HEK293 (cell line): Measurements from ENCODE around the gene RAP2B.

Experiments used
- CTCF ChIA-PET: fragments of 350-600 bp; formaldehyde crosslinking; extraction: SDS; loops from one replicate; lab custom pipeline; 2021; ENCODE audit warnings: antibody characterized with exemption; lab: Yijun Ruan, JAX
- POLR2A ChIA-PET: fragments of 300-600 bp; formaldehyde crosslinking; extraction: SDS; loops from one replicate; lab custom pipeline; 2020; ENCODE audit warnings: antibody characterized with exemption, inconsistent platforms; lab: Yijun Ruan, JAX
- H3K27ac ChIP-seq: fragments of 200-500 bp; sonication (Bioruptor generic); 2 replicates; pipeline ENCODE4 v1.5.1; 2014; ENCODE audit warnings: low read depth, low read length, control low read depth, inconsistent platforms; ENCODE audit errors: extremely low read depth
- H3K36me3 ChIP-seq, 2 experiments: fragments of 200-500 bp in 1 of 2; sonication (Bioruptor generic) in 1 of 2; 1 replicate in 1 of 2; 2 replicates in 1 of 2; pipeline ENCODE4 v1.5.1; 2014 to 2017; ENCODE audit warnings: inconsistent platforms in 2 of 2, low read length in 2 of 2; ENCODE audit not compliant: control insufficient read depth in 2 of 2, insufficient read depth in 1 of 2
- H3K4me1 ChIP-seq: fragments of 200-500 bp; sonication (Bioruptor generic); 2 replicates; pipeline ENCODE4 v1.5.1; 2014; ENCODE audit warnings: mild to moderate bottlenecking, low read length, inconsistent platforms; ENCODE audit not compliant: control insufficient read depth, insufficient read depth
- H3K4me3 ChIP-seq: 2 replicates; pipeline ENCODE4 v1.5.1; 2011; ENCODE audit warnings: low read depth, mild to moderate bottlenecking, control low read depth, low read length, moderate library complexity
- H3K9me3 ChIP-seq: fragments of 200-500 bp; sonication (Bioruptor generic); 2 replicates; pipeline ENCODE4 v1.5.1; 2014; ENCODE audit warnings: low read depth, low read length, inconsistent platforms; ENCODE audit not compliant: control insufficient read depth, insufficient read depth
- EGR2 ChIP-seq: fragments of 450-650 bp; formaldehyde crosslinking; IDR thresholded peaks from 2 replicates; pipeline ENCODE4 v1.5.1; 2016; ENCODE audit warnings: low read depth, missing biosample characterization, missing genetic modification characterization
- HOXA7 ChIP-seq: sonication (generic); formaldehyde crosslinking; IDR thresholded peaks from 2 replicates; pipeline ENCODE4 v1.8.1; 2022; ENCODE audit warnings: missing genetic modification reagents, borderline replicate concordance
- HOXC10 ChIP-seq: sonication (generic); formaldehyde crosslinking; IDR thresholded peaks from 2 replicates; pipeline ENCODE4 v1.8.1; 2023; ENCODE audit warnings: mild to moderate bottlenecking, missing genetic modification reagents
- KLF1 ChIP-seq: fragments of 450-650 bp; formaldehyde crosslinking; IDR thresholded peaks from 2 replicates; pipeline ENCODE4 v1.5.1; 2016; ENCODE audit warnings: missing biosample characterization, missing genetic modification characterization
- KLF16 ChIP-seq: fragments of 450-650 bp; formaldehyde crosslinking; IDR thresholded peaks from 2 replicates; pipeline ENCODE4 v1.5.1; 2017; ENCODE audit warnings: missing biosample characterization, missing genetic modification characterization
- OVOL3 ChIP-seq: fragments of 450-650 bp; formaldehyde crosslinking; IDR thresholded peaks from 2 replicates; pipeline ENCODE4 v1.5.1; 2016; ENCODE audit warnings: missing biosample characterization, missing genetic modification characterization
- PRDM1 ChIP-seq: fragments of 450-650 bp; formaldehyde crosslinking; IDR thresholded peaks from 2 replicates; pipeline ENCODE4; 2016; ENCODE audit warnings: missing biosample characterization, missing genetic modification characterization
- SP3 ChIP-seq: fragments of 450-650 bp; formaldehyde crosslinking; IDR thresholded peaks from 2 replicates; pipeline ENCODE4 v1.5.1; 2016; ENCODE audit warnings: missing biosample characterization, missing genetic modification characterization
- YY2 ChIP-seq: fragments of 450-650 bp; formaldehyde crosslinking; IDR thresholded peaks from 2 replicates; pipeline ENCODE4 v1.5.1; 2016; ENCODE audit warnings: missing biosample characterization, missing genetic modification characterization
- ZBTB8A ChIP-seq: fragments of 450-650 bp; formaldehyde crosslinking; IDR thresholded peaks from 2 replicates; pipeline ENCODE4 v1.5.1; 2016; ENCODE audit warnings: missing biosample characterization, missing genetic modification characterization
- ZFHX2 ChIP-seq: fragments of 450-650 bp; formaldehyde crosslinking; conservative IDR thresholded peaks from 2 replicates; pipeline ENCODE4 v1.5.1; 2016; ENCODE audit warnings: missing biosample characterization, missing genetic modification characterization
- ZNF155 ChIP-seq: fragments of 450-650 bp; formaldehyde crosslinking; IDR thresholded peaks from 2 replicates; pipeline ENCODE4 v1.5.1; 2016; ENCODE audit warnings: missing biosample characterization, missing genetic modification characterization
- ZNF221 ChIP-seq: fragments of 450-650 bp; formaldehyde crosslinking; IDR thresholded peaks from 2 replicates; pipeline ENCODE4 v1.5.1; 2017; ENCODE audit warnings: missing biosample characterization, missing genetic modification characterization, borderline replicate concordance
- ZNF23 ChIP-seq: fragments of 450-650 bp; formaldehyde crosslinking; IDR thresholded peaks from 2 replicates; pipeline ENCODE4 v1.5.1; 2016; ENCODE audit warnings: missing biosample characterization, missing genetic modification characterization, borderline replicate concordance
- ZNF324 ChIP-seq: fragments of 450-650 bp; formaldehyde crosslinking; IDR thresholded peaks from 2 replicates; pipeline ENCODE4 v1.5.1; 2016; ENCODE audit warnings: missing biosample characterization, missing genetic modification characterization
- ZNF37A ChIP-seq: fragments of 450-650 bp; IDR thresholded peaks from 2 replicates; pipeline ENCODE4 v1.5.1; 2018; ENCODE audit warnings: missing biosample characterization, missing genetic modification characterization
- ZNF549 ChIP-seq: fragments of 450-650 bp; IDR thresholded peaks from 2 replicates; pipeline ENCODE4 v1.5.1; 2018; ENCODE audit warnings: missing biosample characterization, missing genetic modification characterization, mild to moderate bottlenecking, inconsistent platforms, moderate library complexity
- ZNF555 ChIP-seq: fragments of 450-650 bp; formaldehyde crosslinking; conservative IDR thresholded peaks from 2 replicates; pipeline ENCODE4 v1.5.1; 2017; ENCODE audit warnings: missing biosample characterization, mild to moderate bottlenecking, missing genetic modification characterization, inconsistent platforms
- ZNF596 ChIP-seq: fragments of 450-650 bp; IDR thresholded peaks from 2 replicates; pipeline ENCODE4 v1.5.0; 2018; ENCODE audit warnings: missing biosample characterization, mild to moderate bottlenecking, missing genetic modification characterization, moderate library complexity
- ZNF768 ChIP-seq: fragments of 450-650 bp; formaldehyde crosslinking; IDR thresholded peaks from 2 replicates; pipeline ENCODE4 v1.5.1; 2018; ENCODE audit warnings: missing biosample characterization, mild to moderate bottlenecking, missing genetic modification characterization
- ZNF776 ChIP-seq: fragments of 450-650 bp; formaldehyde crosslinking; IDR thresholded peaks from 2 replicates; pipeline ENCODE4 v1.5.0; 2017; ENCODE audit warnings: missing biosample characterization, missing genetic modification characterization, borderline replicate concordance
- ZXDB ChIP-seq: fragments of 450-650 bp; formaldehyde crosslinking; IDR thresholded peaks from 2 replicates; pipeline ENCODE4 v1.5.1; 2016; ENCODE audit warnings: missing biosample characterization, missing genetic modification characterization
- TF ChIP-seq, protein P1 (sequence below): fragments of 450-650 bp; formaldehyde crosslinking; IDR thresholded peaks from 2 replicates; pipeline ENCODE4 v1.5.1; 2016; ENCODE audit warnings: missing biosample characterization, missing genetic modification characterization
- TF ChIP-seq, protein P2 (sequence below): fragments of 450-650 bp; formaldehyde crosslinking; IDR thresholded peaks from 2 replicates; pipeline ENCODE4 v1.5.1; 2016; ENCODE audit warnings: missing biosample characterization, missing genetic modification characterization
- TF ChIP-seq, protein P3 (sequence below): fragments of 450-650 bp; formaldehyde crosslinking; IDR thresholded peaks from 2 replicates; pipeline ENCODE4 v1.5.1; 2016; ENCODE audit warnings: missing biosample characterization, missing genetic modification characterization
- TF ChIP-seq, protein P4 (sequence below): fragments of 450-650 bp; formaldehyde crosslinking; IDR thresholded peaks from 2 replicates; pipeline ENCODE4 v1.5.1; 2017; ENCODE audit warnings: missing biosample characterization, missing genetic modification characterization
- TF ChIP-seq, protein P5 (sequence below): sonication (generic); formaldehyde crosslinking; IDR thresholded peaks from 2 replicates; pipeline ENCODE4 v1.8.1; 2022; ENCODE audit warnings: mild to moderate bottlenecking, moderate library complexity, missing genetic modification reagents

The RAP2B gene

DNA sequence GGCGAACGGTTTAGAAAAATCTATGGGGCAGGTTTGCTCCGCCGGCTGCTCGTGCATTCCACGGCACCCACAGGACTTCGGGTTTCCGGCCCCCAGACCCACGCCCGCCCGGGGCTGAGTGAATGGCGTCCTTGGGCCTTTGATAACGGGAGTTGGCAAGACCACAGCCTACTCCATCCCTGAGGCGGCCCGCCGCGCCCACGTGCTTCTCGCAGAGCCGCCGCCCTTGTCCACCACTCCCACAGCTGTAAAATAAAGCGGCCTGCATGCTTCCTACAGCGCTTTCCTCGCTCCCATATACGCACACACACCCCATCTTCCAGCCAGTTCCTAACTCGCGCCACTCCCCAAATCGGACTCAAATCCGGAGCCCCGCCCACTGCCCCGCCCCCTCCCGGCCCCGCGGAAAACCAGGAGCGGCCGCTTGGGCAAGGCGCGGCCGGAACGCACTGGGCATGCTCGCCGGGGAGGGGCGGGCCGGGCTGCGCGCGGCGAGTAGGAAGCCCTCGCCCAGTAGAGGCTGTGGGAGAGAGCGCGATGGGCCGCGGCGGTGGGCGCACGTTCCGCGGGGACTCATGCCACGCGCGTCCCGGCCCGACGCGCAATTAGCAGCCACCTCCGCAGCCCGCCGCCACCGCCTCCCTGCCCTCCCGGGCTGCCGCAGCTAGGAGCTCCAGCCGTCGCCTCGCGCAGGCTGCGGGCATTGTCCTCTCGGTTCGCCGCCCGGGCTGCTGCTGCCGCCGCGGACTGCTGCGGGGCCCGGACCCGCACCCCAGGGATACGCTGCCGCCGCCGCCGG, at the start of gene RAP2B:
Gene RAP2B, plus strand, starts transcription at position 513 of the 799 bp plus-strand sequence. CDS start 468 bp downstream, outside the sequence.
- peak within 1 kb of the TSS; percentile 82 for H3K27ac ChIP-seq
- ChIA-PET CTCF (interaction anchor here (0.7 to 1.0 kb wide), 4 partner anchors 22 to 798 kb away, joined by 3 to 4 read pairs (median 4); no protein-coding TSS in a partner anchor), POLR2A (interaction anchor here (0.6 to 2.3 kb wide), 13 partner anchors 11 to 327 kb away, joined by 3 to 16 read pairs (median 5); partner anchors contain the start of gene P2RY1)
- no peaks in the 10 kb centered on the region for H3K9me3 ChIP-seq
- H3K36me3 ChIP-seq: no peaks in the 10 kb centered on the region
- H3K4me3 ChIP-seq: peak within 1 kb of the TSS; percentile 64
- no peaks in the 10 kb centered on the region for H3K4me1 ChIP-seq
- no peak for TF ChIP-seq ZNF221
- peak; percentile 88 for TF ChIP-seq ZBTB8A
- no peak for TF ChIP-seq ZNF37A (tag by site-specific recombination)
- no peak for TF ChIP-seq YY2
- no peak for TF ChIP-seq OVOL3 (tag by site-specific recombination)
- TF ChIP-seq, protein P1, sequence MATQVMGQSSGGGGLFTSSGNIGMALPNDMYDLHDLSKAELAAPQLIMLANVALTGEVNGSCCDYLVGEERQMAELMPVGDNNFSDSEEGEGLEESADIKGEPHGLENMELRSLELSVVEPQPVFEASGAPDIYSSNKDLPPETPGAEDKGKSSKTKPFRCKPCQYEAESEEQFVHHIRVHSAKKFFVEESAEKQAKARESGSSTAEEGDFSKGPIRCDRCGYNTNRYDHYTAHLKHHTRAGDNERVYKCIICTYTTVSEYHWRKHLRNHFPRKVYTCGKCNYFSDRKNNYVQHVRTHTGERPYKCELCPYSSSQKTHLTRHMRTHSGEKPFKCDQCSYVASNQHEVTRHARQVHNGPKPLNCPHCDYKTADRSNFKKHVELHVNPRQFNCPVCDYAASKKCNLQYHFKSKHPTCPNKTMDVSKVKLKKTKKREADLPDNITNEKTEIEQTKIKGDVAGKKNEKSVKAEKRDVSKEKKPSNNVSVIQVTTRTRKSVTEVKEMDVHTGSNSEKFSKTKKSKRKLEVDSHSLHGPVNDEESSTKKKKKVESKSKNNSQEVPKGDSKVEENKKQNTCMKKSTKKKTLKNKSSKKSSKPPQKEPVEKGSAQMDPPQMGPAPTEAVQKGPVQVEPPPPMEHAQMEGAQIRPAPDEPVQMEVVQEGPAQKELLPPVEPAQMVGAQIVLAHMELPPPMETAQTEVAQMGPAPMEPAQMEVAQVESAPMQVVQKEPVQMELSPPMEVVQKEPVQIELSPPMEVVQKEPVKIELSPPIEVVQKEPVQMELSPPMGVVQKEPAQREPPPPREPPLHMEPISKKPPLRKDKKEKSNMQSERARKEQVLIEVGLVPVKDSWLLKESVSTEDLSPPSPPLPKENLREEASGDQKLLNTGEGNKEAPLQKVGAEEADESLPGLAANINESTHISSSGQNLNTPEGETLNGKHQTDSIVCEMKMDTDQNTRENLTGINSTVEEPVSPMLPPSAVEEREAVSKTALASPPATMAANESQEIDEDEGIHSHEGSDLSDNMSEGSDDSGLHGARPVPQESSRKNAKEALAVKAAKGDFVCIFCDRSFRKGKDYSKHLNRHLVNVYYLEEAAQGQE (tag by site-specific recombination): no peak
- TF ChIP-seq KLF1 (tag by site-specific recombination): peak; percentile 78
- peak; percentile 93 for TF ChIP-seq ZFHX2 (tag by site-specific recombination)
- TF ChIP-seq, protein P2, sequence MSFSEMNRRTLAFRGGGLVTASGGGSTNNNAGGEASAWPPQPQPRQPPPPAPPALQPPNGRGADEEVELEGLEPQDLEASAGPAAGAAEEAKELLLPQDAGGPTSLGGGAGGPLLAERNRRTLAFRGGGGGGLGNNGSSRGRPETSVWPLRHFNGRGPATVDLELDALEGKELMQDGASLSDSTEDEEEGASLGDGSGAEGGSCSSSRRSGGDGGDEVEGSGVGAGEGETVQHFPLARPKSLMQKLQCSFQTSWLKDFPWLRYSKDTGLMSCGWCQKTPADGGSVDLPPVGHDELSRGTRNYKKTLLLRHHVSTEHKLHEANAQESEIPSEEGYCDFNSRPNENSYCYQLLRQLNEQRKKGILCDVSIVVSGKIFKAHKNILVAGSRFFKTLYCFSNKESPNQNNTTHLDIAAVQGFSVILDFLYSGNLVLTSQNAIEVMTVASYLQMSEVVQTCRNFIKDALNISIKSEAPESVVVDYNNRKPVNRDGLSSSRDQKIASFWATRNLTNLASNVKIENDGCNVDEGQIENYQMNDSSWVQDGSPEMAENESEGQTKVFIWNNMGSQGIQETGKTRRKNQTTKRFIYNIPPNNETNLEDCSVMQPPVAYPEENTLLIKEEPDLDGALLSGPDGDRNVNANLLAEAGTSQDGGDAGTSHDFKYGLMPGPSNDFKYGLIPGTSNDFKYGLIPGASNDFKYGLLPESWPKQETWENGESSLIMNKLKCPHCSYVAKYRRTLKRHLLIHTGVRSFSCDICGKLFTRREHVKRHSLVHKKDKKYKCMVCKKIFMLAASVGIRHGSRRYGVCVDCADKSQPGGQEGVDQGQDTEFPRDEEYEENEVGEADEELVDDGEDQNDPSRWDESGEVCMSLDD (tag by site-specific recombination): no peak
- TF ChIP-seq HOXC10: 0 out of 2 replicates have a peak, but pooled peaks have one; percentile 30
- TF ChIP-seq, protein P3, sequence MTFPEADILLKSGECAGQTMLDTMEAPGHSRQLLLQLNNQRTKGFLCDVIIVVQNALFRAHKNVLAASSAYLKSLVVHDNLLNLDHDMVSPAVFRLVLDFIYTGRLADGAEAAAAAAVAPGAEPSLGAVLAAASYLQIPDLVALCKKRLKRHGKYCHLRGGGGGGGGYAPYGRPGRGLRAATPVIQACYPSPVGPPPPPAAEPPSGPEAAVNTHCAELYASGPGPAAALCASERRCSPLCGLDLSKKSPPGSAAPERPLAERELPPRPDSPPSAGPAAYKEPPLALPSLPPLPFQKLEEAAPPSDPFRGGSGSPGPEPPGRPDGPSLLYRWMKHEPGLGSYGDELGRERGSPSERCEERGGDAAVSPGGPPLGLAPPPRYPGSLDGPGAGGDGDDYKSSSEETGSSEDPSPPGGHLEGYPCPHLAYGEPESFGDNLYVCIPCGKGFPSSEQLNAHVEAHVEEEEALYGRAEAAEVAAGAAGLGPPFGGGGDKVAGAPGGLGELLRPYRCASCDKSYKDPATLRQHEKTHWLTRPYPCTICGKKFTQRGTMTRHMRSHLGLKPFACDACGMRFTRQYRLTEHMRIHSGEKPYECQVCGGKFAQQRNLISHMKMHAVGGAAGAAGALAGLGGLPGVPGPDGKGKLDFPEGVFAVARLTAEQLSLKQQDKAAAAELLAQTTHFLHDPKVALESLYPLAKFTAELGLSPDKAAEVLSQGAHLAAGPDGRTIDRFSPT: 0 out of 2 replicates have a peak, but pooled peaks have one; percentile 7
- no peak for TF ChIP-seq ZNF155 (tag by site-specific recombination)
- no peak for TF ChIP-seq ZXDB (tag by site-specific recombination)
- no peak for TF ChIP-seq ZNF776 (tag by site-specific recombination)
- no peak for TF ChIP-seq ZNF549 (tag by site-specific recombination)
- no peak for TF ChIP-seq ZNF768 (tag by site-specific recombination)
- no peak for TF ChIP-seq PRDM1 (tag by site-specific recombination)
- TF ChIP-seq, protein P4, sequence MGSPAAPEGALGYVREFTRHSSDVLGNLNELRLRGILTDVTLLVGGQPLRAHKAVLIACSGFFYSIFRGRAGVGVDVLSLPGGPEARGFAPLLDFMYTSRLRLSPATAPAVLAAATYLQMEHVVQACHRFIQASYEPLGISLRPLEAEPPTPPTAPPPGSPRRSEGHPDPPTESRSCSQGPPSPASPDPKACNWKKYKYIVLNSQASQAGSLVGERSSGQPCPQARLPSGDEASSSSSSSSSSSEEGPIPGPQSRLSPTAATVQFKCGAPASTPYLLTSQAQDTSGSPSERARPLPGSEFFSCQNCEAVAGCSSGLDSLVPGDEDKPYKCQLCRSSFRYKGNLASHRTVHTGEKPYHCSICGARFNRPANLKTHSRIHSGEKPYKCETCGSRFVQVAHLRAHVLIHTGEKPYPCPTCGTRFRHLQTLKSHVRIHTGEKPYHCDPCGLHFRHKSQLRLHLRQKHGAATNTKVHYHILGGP (tag by site-specific recombination): no peak
- no peak for TF ChIP-seq ZNF555 (tag by site-specific recombination)
- peak; percentile 78 for TF ChIP-seq SP3 (tag by site-specific recombination)
- no peak for TF ChIP-seq ZNF324
- TF ChIP-seq ZNF23 (tag by site-specific recombination): no peak
- peak; percentile 61 for TF ChIP-seq KLF16 (tag by site-specific recombination)
- TF ChIP-seq HOXA7 (CRISPR knock-in tag): no peak
- 0 out of 2 replicates have a peak, but pooled peaks have one; percentile 33 for TF ChIP-seq ZNF596 (tag by site-specific recombination)
- TF ChIP-seq EGR2 (tag by site-specific recombination): peak; percentile 69
- TF ChIP-seq, protein P5, sequence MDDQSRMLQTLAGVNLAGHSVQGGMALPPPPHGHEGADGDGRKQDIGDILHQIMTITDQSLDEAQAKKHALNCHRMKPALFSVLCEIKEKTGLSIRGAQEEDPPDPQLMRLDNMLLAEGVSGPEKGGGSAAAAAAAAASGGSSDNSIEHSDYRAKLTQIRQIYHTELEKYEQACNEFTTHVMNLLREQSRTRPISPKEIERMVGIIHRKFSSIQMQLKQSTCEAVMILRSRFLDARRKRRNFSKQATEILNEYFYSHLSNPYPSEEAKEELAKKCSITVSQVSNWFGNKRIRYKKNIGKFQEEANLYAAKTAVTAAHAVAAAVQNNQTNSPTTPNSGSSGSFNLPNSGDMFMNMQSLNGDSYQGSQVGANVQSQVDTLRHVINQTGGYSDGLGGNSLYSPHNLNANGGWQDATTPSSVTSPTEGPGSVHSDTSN: peak; percentile 25; the same call in 1 of the 2 replicates
